Memory B cell (primary cell): ENCODE results near the gene DCLK3.

Source experiments
- ATAC-seq: fragments of 150-1000 bp; cut with Tn5 transposase; 2 replicates; pipeline ENCODE4 v1.10.0; 2021; ENCODE audit warnings: low read depth, mild to moderate bottlenecking, moderate library complexity
- DNase-seq, 2 donors: peaks; one replicate each; pipeline ENCODE4 v3.0.0; 2022; ENCODE audit warnings: low spot score in 2 of 2
- H3K27ac Mint-ChIP-seq: one replicate; pipeline ENCODE4 v1.8.0; 2022; ENCODE audit warnings: mild to moderate bottlenecking, moderate library complexity, mixed read lengths
- H3K27me3 Mint-ChIP-seq: one replicate; pipeline ENCODE4 v1.8.0; 2022; ENCODE audit warnings: mixed read lengths
- H3K36me3 Mint-ChIP-seq: one replicate; pipeline ENCODE4 v1.8.0; 2022; ENCODE audit warnings: mild to moderate bottlenecking, mixed read lengths
- H3K4me1 Mint-ChIP-seq: one replicate; pipeline ENCODE4 v1.8.0; 2022; ENCODE audit warnings: mixed read lengths
- H3K4me3 Mint-ChIP-seq: one replicate; pipeline ENCODE4 v1.8.0; 2022; ENCODE audit warnings: mild to moderate bottlenecking, moderate library complexity, mixed read lengths
- H3K9me3 Mint-ChIP-seq: one replicate; pipeline ENCODE4 v1.8.0; 2022; ENCODE audit warnings: mixed read lengths

The DCLK3 gene

DNA sequence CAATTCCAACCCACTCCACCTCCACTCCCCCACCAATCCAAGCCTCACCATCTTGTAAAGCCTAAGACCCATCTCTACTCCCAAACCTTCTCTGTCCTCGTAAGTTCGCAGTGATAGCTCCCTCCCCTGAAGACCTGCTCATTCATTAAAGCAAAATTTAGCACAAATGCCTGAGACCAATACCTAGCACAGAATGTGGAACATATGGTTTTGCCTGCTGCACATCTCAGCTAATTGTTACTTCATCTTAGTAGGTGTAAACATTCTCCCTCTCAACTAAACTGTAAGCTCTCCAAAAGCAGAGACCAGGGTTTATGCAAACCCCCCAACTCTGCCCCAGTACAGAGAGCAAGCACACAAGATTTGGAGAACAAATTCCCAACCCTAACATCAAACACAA is 20.5 kb downstream of the DCLK3 start:
- H3K36me3 Mint-ChIP-seq: peaks cover 2% of the 10 kb centered on the region

DNA sequence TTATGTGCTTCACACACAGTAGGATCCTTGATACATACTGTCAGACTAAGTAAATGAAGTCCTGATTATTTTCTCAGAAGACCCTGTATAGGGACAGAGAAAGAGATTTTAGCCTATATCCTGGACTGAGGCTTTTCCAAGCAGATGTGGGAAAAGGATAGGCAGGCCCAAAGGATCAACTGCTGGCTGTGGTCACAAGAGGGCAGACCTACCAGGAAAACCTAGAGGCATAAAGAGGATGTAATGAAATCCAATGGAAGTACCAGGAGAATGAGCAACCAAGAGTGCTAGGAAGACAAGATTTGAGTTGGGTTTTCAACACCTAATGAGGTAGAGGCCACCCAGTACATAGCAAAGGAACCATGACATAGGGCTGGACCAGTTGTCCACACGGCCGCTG is 23.1 kb downstream of the DCLK3 start:
- no peaks in the 10 kb centered on the region for H3K9me3 Mint-ChIP-seq
- H3K4me3 Mint-ChIP-seq: no peak overlapping the region
- no peaks in the 10 kb centered on the region for H3K36me3 Mint-ChIP-seq
- H3K4me1 Mint-ChIP-seq: no peaks in the 10 kb centered on the region
- H3K27me3 Mint-ChIP-seq: peaks cover 13% of the 10 kb centered on the region
- ATAC-seq (no peak), DNase-seq (no peak)
- no peak overlapping the region for H3K27ac Mint-ChIP-seq

More for the DNA sequence above, 20.5 kb downstream of the DCLK3 start:
- peaks cover 5% of the 10 kb centered on the region for H3K9me3 Mint-ChIP-seq
- no peak for ATAC-seq
- peaks cover 13% of the 10 kb centered on the region for H3K27me3 Mint-ChIP-seq
- no peak overlapping the region for H3K27ac Mint-ChIP-seq
- H3K4me3 Mint-ChIP-seq: no peak overlapping the region
- DNase-seq: no peak
- no peaks in the 10 kb centered on the region for H3K4me1 Mint-ChIP-seq

DNA sequence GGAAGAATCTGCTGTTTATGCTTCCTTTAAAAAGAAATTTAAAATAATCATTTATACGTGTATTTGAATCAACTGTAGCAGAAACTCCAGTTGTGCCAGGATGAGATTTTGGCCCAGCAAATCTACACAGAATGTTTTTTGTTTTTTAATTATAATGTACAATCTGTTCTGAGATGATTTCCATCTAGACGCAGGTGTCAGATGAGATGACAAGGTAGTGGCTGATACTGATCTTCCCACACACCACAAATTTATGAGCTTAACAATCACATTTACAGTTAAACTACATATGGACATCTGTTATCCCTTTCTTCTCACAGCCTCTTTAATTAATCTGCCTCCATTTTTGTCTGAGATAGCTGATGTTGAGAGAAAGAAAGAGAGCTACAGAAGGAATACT is 23.6 kb downstream of the DCLK3 start:
- H3K9me3 Mint-ChIP-seq: no peaks in the 10 kb centered on the region
- ATAC-seq (no peak), DNase-seq (no peak)
- peaks cover 13% of the 10 kb centered on the region for H3K27me3 Mint-ChIP-seq
- no peaks in the 10 kb centered on the region for H3K4me1 Mint-ChIP-seq
- H3K36me3 Mint-ChIP-seq: no peaks in the 10 kb centered on the region
- no peak overlapping the region for H3K4me3 Mint-ChIP-seq
- no peak overlapping the region for H3K27ac Mint-ChIP-seq

DNA sequence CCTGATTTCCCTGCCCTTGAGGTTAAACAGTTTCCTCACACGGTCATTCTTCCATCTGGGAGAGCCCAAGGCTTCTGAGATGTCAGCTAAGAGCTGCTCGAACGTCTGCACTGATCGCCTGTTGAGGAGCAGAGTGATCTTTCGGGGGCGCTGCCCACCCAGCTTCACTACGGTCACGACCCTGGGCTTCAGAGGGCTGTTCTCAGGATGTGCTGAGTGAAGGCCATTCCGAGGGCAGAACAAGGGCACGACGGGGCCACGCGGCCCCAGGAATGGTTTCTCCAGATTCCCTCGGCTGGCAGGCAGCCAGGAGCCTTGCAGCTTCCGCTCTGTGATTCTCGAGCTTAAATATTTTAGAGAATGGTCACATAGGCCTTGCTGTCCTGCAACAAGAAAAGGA is 25.7 kb downstream of the DCLK3 start:
- Mint-ChIP-seq H3K4me1 (no peaks in the 10 kb centered on the region), H3K4me3 (no peak overlapping the region), H3K27ac (no peak overlapping the region), H3K36me3 (no peaks in the 10 kb centered on the region), H3K27me3 (peaks cover 11% of the 10 kb centered on the region), H3K9me3 (no peaks in the 10 kb centered on the region)
- ATAC-seq: no peak
- DNase-seq: no peak

DNA sequence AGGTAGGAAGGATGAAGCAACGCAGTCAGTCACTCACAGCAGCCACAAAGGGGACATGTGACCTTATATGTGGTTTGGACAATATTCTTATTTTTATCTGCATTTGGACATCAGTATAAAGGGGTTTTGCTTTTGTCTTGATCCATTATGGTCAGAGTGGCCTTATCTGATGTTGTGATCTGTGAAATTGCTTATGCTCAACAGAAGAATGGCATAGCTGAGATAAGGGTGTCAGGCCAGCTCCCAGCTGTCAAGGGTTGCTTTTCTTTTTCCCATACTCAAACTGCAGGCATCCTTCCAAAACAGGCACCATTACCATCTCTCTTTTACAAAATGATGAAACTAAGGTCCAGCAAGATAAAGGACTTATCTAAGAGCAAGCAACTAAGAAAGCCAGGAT is 28.1 kb downstream of the DCLK3 start:
- Mint-ChIP-seq H3K36me3 (no peaks in the 10 kb centered on the region), H3K27ac (no peak overlapping the region), H3K4me1 (no peaks in the 10 kb centered on the region), H3K9me3 (no peaks in the 10 kb centered on the region), H3K4me3 (no peak overlapping the region), H3K27me3 (peaks cover 5% of the 10 kb centered on the region)
- DNase-seq (no peak), ATAC-seq (no peak)

DNA sequence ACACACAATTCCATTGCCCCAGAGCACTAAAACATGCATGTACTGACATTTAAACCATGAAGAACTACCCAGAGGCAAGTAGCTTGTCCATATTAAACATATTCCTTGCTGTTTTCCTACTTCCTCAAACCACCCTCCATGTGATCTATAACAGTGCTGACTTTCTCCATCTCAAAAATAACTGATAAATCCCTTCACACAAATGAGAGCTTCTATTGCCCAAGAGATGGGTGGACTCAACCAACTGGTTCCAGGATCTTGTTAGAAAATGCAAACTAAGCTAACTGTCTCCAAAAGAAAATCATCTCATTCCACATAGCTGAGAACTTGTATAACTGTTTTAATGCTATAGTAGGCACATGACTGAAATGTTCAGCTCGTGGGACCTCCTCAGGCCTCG is 29.6 kb downstream of the DCLK3 start:
- Mint-ChIP-seq H3K9me3 (no peaks in the 10 kb centered on the region), H3K27ac (no peak overlapping the region), H3K4me3 (no peak overlapping the region), H3K36me3 (no peaks in the 10 kb centered on the region), H3K27me3 (peaks cover 4% of the 10 kb centered on the region), H3K4me1 (no peaks in the 10 kb centered on the region)
- DNase-seq (no peak), ATAC-seq (no peak)

DNA sequence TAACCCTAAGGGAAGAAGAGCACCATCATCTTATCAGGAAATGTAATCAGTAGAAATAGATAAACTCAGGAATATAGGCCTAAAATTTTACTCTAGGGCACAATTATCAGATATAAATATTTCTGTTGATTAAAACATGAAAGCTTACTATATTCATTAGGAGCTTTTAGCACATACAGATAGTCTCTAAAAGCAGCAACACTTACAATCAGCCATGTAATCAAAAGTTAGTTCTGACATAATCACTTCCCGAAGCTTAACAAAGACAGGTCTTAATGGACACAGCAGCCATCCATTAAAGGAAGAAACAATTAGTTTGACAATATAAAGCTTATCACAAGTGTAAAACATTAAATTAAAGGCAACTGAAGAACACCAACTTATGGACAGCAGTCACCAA is 30.6 kb downstream of the DCLK3 start:
- Mint-ChIP-seq H3K27me3 (peaks cover 4% of the 10 kb centered on the region), H3K27ac (no peak overlapping the region), H3K9me3 (no peaks in the 10 kb centered on the region), H3K36me3 (no peaks in the 10 kb centered on the region), H3K4me1 (no peaks in the 10 kb centered on the region), H3K4me3 (no peak overlapping the region)
- ATAC-seq (no peak), DNase-seq (no peak)

DNA sequence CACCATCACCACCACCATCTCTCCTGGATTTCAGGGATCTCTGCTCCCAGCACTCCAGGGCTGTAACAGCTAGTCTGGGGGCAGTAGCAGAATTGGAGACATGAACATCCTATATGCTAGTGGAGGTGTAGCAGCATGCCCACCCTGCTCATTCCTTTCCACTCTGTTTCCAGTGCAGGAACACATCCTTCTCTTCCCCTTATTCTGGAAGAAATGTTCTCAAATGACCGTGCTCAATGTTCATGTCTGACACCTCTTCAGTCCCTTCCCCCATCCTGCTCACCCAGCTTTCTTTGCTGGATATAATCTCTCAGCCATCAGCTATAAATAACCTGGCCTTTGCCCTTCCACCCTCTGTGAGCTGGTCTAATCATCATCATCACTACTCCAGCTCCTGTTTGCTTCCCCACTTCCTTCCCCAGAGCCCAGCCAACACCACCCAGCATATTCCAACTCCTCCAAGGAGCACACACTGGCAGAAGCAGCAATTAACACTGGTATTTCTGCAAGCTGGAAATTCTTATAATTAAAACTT is 31.1 kb downstream of the DCLK3 start:
- Mint-ChIP-seq H3K4me3 (no peak overlapping the region), H3K9me3 (no peaks in the 10 kb centered on the region), H3K27me3 (peaks cover 4% of the 10 kb centered on the region), H3K4me1 (no peaks in the 10 kb centered on the region), H3K27ac (no peak overlapping the region), H3K36me3 (no peaks in the 10 kb centered on the region)
- DNase-seq (no peak), ATAC-seq (no peak)

DNA sequence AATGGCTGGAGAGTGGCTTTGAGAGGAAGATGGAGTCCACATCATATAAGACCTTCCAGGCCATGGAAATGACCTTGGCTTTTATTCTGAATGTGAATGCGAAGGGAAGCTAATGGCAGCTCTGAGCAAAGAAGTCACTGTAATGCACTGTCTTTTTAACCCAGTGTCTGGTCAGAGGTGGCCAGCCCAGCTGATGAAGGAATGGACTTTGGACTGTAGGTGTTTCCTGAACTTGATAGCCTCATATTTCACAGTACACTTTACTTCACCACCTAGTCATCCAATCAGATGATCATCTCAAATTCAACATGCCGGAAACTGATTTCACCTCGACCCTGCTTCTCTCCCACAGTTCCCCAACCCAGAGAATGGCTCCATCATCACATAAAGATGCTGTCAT is 33.4 kb downstream of the DCLK3 start:
- H3K4me1 Mint-ChIP-seq: no peaks in the 10 kb centered on the region
- H3K36me3 Mint-ChIP-seq: no peaks in the 10 kb centered on the region
- H3K27me3 Mint-ChIP-seq: peaks cover 4% of the 10 kb centered on the region
- no peak overlapping the region for H3K27ac Mint-ChIP-seq
- DNase-seq: no peak
- no peak overlapping the region for H3K4me3 Mint-ChIP-seq
- no peak for ATAC-seq
- no peaks in the 10 kb centered on the region for H3K9me3 Mint-ChIP-seq

DNA sequence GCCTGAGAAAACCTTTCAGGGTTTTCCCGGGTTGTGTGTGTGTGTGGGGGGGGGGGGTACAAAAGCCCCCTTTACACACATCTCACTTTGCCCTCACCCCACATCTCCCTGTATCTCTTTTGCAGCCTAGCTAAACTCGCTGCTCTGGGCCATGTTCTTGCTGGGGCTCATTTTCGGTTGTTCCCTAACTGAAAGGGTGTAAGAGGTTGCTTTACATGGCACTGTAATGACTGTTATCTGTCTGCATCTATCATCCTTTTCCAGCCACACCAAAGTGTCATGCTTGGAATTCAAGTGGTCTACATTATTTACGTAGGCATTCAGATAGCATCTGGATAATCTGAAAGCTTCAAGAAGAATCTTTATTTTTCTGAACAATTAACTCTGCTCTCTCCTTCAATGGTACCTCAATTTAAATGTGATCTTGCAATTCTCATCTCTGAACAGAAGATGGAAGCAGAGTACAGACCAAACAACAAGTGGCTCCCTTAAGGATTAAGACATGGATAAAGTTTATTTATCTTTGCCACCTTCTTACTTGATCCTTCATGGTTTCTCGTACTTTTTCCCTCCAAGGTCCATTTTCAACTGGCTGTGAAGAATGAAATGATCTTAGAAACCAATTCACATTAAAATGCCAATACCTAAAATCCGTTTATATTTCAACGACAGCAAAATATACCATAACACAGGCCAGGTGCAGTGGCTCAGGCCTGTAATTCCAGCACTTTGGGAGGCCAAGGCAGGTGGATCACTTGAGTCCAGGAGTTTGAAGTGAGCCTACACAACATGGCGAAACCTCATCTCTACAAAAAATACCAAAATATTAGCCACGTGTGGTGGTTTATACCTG is 34.9 kb downstream of the DCLK3 start:
- no peaks in the 10 kb centered on the region for H3K9me3 Mint-ChIP-seq
- DNase-seq (peak in 1 of 2 donors; percentile 7), ATAC-seq (no peak)
- H3K4me3 Mint-ChIP-seq: no peak overlapping the region
- H3K27ac Mint-ChIP-seq: no peak overlapping the region
- H3K36me3 Mint-ChIP-seq: no peaks in the 10 kb centered on the region
- peaks cover 4% of the 10 kb centered on the region for H3K27me3 Mint-ChIP-seq
- no peaks in the 10 kb centered on the region for H3K4me1 Mint-ChIP-seq

DNA sequence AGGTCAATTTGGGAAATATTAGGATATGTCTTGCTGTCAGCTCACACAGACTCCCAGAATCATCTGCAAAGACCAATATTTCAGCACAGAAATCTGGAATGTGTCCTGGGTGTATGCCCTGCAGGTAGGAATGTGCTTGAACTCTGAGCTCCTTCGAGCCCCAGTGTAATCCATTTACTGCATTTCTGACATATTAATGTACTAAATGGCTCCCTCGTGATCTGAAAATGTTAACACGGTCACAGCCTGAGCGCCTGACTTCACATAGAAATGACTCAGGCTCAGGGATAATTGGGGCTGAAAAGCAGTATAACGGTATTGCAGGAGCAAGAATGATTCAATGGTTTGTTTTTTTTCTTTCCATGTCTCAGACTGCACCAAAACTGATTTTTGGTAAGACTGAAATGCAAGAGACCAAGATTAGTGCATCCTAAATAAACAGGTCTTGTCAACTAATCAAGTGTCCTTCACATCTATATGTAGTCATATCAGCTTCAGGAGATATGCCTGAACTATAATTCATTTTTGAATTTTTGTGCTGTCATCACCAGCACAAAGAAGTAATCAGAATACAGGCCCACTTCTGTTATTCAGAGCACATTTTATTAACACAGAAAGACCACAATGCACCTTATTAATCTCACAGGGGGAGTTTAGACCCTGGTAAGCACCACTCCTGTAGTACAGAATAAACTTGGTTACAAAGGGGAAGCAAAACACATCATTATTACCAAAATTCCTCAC is 49.8 kb downstream of the DCLK3 start:
- H3K4me3 Mint-ChIP-seq: no peak overlapping the region
- DNase-seq (no peak), ATAC-seq (no peak)
- no peak overlapping the region for H3K27ac Mint-ChIP-seq
- H3K9me3 Mint-ChIP-seq: no peaks in the 10 kb centered on the region
- H3K4me1 Mint-ChIP-seq: no peaks in the 10 kb centered on the region
- no peaks in the 10 kb centered on the region for H3K36me3 Mint-ChIP-seq
- H3K27me3 Mint-ChIP-seq: peaks cover 6% of the 10 kb centered on the region

DNA sequence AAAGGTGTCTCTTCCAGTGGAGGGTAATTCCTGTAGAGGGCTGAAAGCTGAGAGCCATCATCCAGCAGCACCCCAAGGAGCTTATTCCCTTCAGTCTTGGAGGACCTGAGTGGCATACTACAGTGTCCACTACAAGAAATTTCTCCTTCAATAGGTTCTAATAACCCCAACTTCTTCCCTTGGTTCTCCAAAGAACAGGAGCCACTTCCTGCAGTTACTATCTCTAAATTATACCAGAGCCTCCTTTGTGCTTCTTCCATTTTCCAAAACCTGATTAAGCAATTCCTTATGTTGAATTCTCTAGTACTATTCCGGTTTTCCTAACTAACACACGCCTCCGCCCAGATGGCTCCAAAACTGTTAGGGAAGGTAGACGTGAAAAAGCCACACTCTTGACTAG is 50.4 kb downstream of the DCLK3 start:
- no peak overlapping the region for H3K27ac Mint-ChIP-seq
- H3K36me3 Mint-ChIP-seq: no peaks in the 10 kb centered on the region
- H3K9me3 Mint-ChIP-seq: no peaks in the 10 kb centered on the region
- H3K4me1 Mint-ChIP-seq: no peaks in the 10 kb centered on the region
- H3K4me3 Mint-ChIP-seq: no peak overlapping the region
- peaks cover 5% of the 10 kb centered on the region for H3K27me3 Mint-ChIP-seq
- DNase-seq: no peak
- ATAC-seq: no peak

DNA sequence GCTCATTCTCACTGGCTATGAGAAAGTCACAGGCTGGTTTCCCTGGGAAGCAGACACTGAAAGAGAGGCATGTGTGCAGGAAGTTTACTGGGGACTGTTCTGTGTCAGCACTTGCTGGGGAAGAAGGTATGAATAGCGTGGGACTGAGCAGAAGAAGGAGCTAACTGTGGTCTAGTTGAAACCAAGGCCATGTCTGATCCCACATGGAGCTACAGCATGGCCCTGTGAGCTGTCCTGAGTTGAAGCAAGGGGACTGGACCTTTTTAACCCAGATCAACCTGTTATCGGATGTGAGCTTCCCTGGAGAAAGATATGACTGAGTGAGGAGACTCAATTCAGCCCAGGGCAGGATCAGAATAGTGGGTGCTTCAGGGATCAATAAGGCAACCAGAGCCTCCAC is 53.7 kb downstream of the DCLK3 start:
- Mint-ChIP-seq H3K36me3 (no peaks in the 10 kb centered on the region), H3K27me3 (peaks cover 6% of the 10 kb centered on the region), H3K4me1 (peaks cover 2% of the 10 kb centered on the region), H3K4me3 (no peak overlapping the region), H3K9me3 (no peaks in the 10 kb centered on the region), H3K27ac (no peak overlapping the region)
- DNase-seq (no peak), ATAC-seq (no peak)

DNA sequence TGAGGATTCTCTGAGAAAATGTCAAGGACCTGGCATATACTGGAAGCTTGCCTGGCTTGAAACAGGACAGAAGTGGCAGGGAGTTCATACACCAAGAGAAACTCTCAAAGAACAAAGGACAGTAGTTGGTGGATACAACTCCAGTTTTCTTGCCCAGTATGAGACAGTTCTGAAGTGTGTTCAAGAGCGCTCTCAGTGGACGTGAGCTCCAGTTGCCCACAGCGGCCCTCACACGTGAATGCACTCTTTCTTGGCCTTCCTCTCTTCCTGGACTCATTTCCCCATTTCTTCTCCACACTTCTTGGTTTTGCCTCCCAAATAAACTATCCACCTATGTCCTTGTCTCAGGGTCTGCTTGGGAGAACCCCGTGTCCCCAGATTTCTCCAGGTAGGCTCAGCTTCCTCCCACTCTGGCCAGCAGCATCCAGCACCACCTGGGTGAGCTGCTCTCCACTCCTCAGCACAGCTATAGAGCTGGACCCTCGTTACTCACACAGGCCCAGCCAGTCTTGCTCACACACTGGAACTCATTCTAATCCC is 54.5 kb downstream of the DCLK3 start:
- H3K27me3 Mint-ChIP-seq: peaks cover 7% of the 10 kb centered on the region
- DNase-seq: no peak
- H3K4me1 Mint-ChIP-seq: peaks cover 2% of the 10 kb centered on the region
- H3K27ac Mint-ChIP-seq: no peak overlapping the region
- no peak overlapping the region for H3K4me3 Mint-ChIP-seq
- no peak for ATAC-seq
- no peaks in the 10 kb centered on the region for H3K9me3 Mint-ChIP-seq
- H3K36me3 Mint-ChIP-seq: no peaks in the 10 kb centered on the region
